Measurements from ENCODE around the gene STUM.

DNA sequence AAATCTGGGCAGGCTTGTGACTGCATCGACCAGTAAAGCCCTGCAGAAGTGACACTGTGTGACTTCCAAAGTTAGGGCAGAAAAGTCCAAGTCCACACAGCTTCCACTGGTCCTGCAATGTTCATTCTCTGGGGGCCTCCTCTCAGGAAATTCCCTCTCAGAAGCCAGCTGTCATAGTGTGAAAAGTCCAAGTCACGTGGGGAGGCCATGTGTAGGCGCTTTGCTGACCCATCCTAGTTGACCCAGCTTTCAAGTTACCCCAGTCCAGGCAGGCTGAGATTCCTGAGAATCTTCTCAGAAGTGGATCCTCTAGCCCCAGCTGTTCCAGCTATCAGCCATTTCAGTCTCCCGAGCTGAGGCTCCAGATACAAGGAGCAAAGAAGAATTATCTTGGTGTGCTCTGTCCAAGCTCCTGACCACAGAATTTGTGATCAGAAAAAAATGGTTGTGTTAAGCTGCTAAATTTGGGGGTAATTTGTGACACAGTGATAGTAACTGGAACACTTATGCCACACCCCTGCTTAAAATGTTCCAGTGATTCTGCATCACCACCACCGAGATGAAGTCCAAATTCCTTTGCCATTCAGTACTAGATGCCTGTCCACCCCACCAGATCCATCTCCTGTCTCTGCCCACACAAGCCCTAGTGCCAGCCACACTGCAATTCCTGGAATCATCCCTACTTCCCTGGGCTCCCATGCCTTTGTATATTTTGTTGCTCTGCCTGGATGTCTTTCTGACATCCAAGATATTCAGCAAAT is 2.5 kb upstream of the STUM start:
- TF ChIP-seq POLR2AphosphoS5 (IDR thresholded peaks at IDR 0.05; ENCODE audit: low read depth, low read length) (no peak), POLR2A (IDR thresholded peaks at IDR 0.05; ENCODE audit: low read depth, low read length) (no peak), POU2F2 (IDR thresholded peaks at IDR 0.05; ENCODE audit: low read depth, low read length) (no peak)

All from GM12891 (cell line).